Activated T-cell treated with anti-CD3 and anti-CD28 coated beads, Interleukin-2, amount 50 U/mL, for 48 hours (primary cell): ENCODE data around the gene KPNA4.

Experiments
- DNase-seq, 2 experiments: peaks; one replicate each; pipeline ENCODE4 v3.0.0-alpha.2; 2020

KPNA4 gene

GRCh38 chr3:160448845-160449635 is 116.3 kb downstream of the KPNA4 start:
- DNase-seq: no peak

GRCh38 chr3:160447544-160447943 is 117.8 kb downstream of the KPNA4 start:
- no peak for DNase-seq

DNA sequence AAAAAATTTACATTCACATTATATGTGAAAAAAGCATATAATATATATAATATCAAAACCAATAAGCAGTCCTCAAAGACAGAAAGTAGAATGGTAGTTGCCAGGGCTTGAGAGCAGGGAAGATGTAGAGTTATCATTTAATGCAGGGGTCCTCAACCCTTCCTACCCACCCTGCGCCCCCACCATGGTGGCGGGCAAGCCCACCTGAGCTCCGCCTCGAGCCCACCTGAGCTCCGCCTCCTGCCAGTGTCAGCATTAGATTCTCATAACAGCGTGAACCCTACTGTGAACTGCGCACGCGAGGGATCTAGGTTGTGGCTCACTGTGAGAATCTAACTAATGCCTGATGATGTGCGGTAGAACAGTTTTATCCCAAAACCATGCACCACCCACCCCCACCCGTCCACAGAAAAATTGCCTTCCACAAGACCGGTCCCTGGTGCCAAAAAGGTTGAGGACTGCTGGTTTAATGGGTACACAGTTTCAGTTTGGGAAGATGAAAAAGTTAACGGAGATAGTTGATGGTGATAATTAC is 118.8 kb downstream of the KPNA4 start:
- no peak for DNase-seq

DNA sequence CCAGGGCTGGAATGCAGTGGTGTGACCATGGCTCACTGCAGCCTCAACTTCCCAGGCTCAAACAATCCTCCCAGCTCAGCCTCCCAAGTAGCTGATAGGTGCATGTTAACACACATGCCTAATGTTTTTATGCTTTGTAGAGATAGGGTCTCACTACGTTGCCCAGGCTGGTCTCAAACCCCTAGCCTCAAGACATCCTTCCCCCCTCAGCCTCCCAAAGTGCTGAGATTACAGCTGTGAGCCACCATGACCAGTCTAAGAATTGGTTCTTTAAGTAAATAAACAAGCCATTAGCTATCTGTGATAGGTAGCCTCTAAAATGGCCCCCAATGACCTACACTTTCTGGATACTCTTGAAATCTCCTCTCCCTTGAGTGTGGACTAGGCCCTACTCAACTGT is 119.5 kb downstream of the KPNA4 start:
- no peak for DNase-seq
